OCI-LY7 (cell line): ENCODE data around the gene MAML3. TPM values are rescaled to one million over a fixed set of nuclear protein-coding genes. Genes with fewer than 3 reads are reported as not detected.

Experiments
- BruUV-seq: library from RNA; stranded (reverse); fragments of 400-500 nt; replicated peaks from 2 replicates; lab custom pipeline; 2021; lab: Mats Ljungman, UMichigan
- CTCF ChIA-PET: fragments of 300-600 bp; sonication (Branson Sonifier 250); formaldehyde crosslinking; loops from one replicate; lab custom pipeline; 2022; ENCODE audit warnings: antibody characterized with exemption; ENCODE audit not compliant: unreplicated experiment; lab: Charles Lee
- POLR2A ChIA-PET: fragments of 300-600 bp; sonication (Branson Sonifier 250); formaldehyde crosslinking; loops from one replicate; lab custom pipeline; 2022; ENCODE audit warnings: antibody characterized with exemption; lab: Charles Lee
- DNase-seq: peaks from one replicate; pipeline ENCODE4 v3.0.0-alpha.2; 2015; ENCODE audit warnings: low spot score
- H2AFZ ChIP-seq: fragments of 200-600 bp; sonication (generic), shearing (Covaris generic); 2 replicates; pipeline ENCODE4 v1.6.1; 2014; ENCODE audit warnings: mild to moderate bottlenecking, antibody characterized with exemption, low read length, moderate library complexity
- H3K27ac ChIP-seq: fragments of 200-600 bp; sonication (generic); 2 replicates; pipeline ENCODE4 v1.5.1; 2014; ENCODE audit warnings: mixed run types, low read depth, mild to moderate bottlenecking, moderate library complexity, low read length, inconsistent platforms; ENCODE audit not compliant: poor library complexity, severe bottlenecking
- H3K36me3 ChIP-seq: fragments of 200-600 bp; sonication (generic); 2 replicates; pipeline ENCODE4 v1.6.1; 2014; ENCODE audit warnings: mild to moderate bottlenecking, antibody characterized with exemption, low read length, moderate library complexity, mixed read lengths; ENCODE audit not compliant: insufficient read depth
- H3K4me1 ChIP-seq: fragments of 200-600 bp; sonication (generic); 2 replicates; pipeline ENCODE4 v1.5.1; 2014; ENCODE audit warnings: mild to moderate bottlenecking, low read length; ENCODE audit not compliant: insufficient read depth, poor library complexity, severe bottlenecking
- H3K4me2 ChIP-seq: fragments of 200-600 bp; sonication (generic); 2 replicates; pipeline ENCODE4 v1.6.1; 2014; ENCODE audit warnings: mild to moderate bottlenecking, low read length
- H3K4me3 ChIP-seq: fragments of 200-600 bp; sonication (generic); 2 replicates; pipeline ENCODE4 v1.5.1; 2014; ENCODE audit warnings: mild to moderate bottlenecking, low read depth, low read length; ENCODE audit not compliant: poor library complexity, severe bottlenecking
- H3K79me2 ChIP-seq: fragments of 200-600 bp; sonication (generic); 2 replicates; pipeline ENCODE4 v1.6.1; 2016; ENCODE audit warnings: low read depth, mild to moderate bottlenecking, low read length, moderate library complexity, mixed read lengths; ENCODE audit not compliant: insufficient read depth
- H3K9me2 ChIP-seq: fragments of 200-600 bp; sonication (generic); 2 replicates; pipeline ENCODE4 v1.6.1; 2016; ENCODE audit warnings: mild to moderate bottlenecking, low read length, mixed read lengths; ENCODE audit not compliant: insufficient read depth
- H3K9me3 ChIP-seq: fragments of 200-600 bp; sonication (generic); 2 replicates; pipeline ENCODE4 v1.6.1; 2014; ENCODE audit warnings: mild to moderate bottlenecking, mixed run types, low read length, mixed read lengths
- H4K20me1 ChIP-seq: fragments of 200-600 bp; sonication (generic); 2 replicates; pipeline ENCODE4 v1.6.1; 2014; ENCODE audit warnings: mild to moderate bottlenecking, antibody characterized with exemption, low read length, moderate library complexity, mixed read lengths; ENCODE audit not compliant: insufficient read depth
- EZH2phosphoT487 ChIP-seq: fragments of 200-600 bp; sonication (generic); IDR thresholded peaks from 2 replicates; pipeline ENCODE4 v1.6.1; 2018; ENCODE audit warnings: low read depth, borderline replicate concordance, mild to moderate bottlenecking, mixed run types, antibody characterized with exemption, low read length, moderate library complexity, mixed read lengths
- intact Hi-C: fragments of 100-400 bp; cut with micrococcal nuclease; formaldehyde crosslinking; loops from one replicate; pipeline ENCODE4 v1.10.0; 2022; ENCODE audit not compliant: unreplicated experiment
- total RNA-seq, 2 experiments: library from RNA; depleted of rRNA in 1 of 2; stranded (reverse); fragments of >200 nt in 1 of 2; shearing (Covaris generic) in 1 of 2; gene quantifications; 2 replicates each; pipeline ENCODE4 v1.2.3, GENCODE V29; 2014 to 2022
- TF ChIP-seq, protein P1 (sequence below): fragments of 200-600 bp; sonication (generic); conservative IDR thresholded peaks from 2 replicates; pipeline ENCODE4 v1.5.1; 2014; ENCODE audit warnings: mild to moderate bottlenecking, antibody characterized with exemption, low read length, moderate library complexity, mixed read lengths

The MAML3 gene
- total RNA-seq, 2 experiments from 2014 or later: 0.80 to 1.2 TPM

DNA sequence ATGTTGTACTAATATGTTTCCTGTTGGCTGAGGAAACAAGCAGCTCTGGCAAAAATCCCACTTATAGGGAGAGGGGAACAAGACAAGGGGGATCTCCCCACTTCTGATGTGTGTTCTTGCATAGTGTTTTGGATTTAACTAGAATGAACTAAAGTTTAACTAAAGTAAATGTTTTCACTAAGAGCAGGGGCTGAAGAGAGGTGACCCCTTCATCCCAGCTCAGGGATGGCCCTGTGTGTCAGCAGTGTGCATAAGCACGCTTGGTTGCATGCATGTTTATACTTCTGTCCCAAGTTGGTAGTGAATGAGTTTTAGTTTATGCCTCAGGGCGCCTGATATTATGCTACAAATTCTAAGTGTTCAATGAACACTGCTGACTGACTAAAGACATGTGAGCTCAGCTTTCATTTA, 319.0 kb downstream of the MAML3 start:
- CTCF ChIA-PET: no interaction called here
- Histone ChIP-seq H3K79me2 (no peaks in the 10 kb centered on the region), H4K20me1 (no peaks in the 10 kb centered on the region), H3K4me2 (no peak overlapping the region), H3K9me2 (no peaks in the 10 kb centered on the region), H3K36me3 (no peaks in the 10 kb centered on the region), H3K27ac (no peak overlapping the region), H3K4me3 (no peak overlapping the region), H3K9me3 (no peaks in the 10 kb centered on the region), H2AFZ (no peak overlapping the region), H3K4me1 (no peaks in the 10 kb centered on the region)
- intact Hi-C loops: no loop called here
- no peak for DNase-seq
- POLR2A ChIA-PET: no interaction called here
- BruUV-seq: no TSS peak
- TF ChIP-seq, protein P1, sequence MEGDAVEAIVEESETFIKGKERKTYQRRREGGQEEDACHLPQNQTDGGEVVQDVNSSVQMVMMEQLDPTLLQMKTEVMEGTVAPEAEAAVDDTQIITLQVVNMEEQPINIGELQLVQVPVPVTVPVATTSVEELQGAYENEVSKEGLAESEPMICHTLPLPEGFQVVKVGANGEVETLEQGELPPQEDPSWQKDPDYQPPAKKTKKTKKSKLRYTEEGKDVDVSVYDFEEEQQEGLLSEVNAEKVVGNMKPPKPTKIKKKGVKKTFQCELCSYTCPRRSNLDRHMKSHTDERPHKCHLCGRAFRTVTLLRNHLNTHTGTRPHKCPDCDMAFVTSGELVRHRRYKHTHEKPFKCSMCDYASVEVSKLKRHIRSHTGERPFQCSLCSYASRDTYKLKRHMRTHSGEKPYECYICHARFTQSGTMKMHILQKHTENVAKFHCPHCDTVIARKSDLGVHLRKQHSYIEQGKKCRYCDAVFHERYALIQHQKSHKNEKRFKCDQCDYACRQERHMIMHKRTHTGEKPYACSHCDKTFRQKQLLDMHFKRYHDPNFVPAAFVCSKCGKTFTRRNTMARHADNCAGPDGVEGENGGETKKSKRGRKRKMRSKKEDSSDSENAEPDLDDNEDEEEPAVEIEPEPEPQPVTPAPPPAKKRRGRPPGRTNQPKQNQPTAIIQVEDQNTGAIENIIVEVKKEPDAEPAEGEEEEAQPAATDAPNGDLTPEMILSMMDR: no peak
- TF ChIP-seq EZH2phosphoT487: no peak

DNA sequence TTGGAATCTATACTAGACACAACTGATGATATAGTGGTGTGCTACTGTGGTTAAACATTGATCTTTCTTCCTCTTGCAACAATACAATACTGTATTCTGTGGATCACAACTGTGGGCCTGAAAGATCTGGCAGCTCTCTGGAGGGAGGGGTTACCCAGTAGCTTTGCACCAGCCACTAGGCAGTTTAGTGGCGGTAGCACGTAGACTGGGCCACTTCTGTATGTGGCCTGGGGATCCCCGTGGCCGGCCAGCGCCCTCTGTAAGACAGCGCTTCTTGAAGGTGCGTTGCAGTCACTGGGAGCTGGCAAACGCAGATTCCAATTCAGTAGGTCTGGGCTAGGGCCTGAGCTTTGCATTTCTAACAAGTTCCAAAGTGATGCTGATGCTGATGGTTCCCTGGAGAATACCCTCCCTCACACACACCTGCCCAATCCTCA, 319.7 kb downstream of the MAML3 start:
- BruUV-seq: no TSS peak
- no peak overlapping the region for H3K27ac ChIP-seq
- H2AFZ ChIP-seq: no peak overlapping the region
- no peak overlapping the region for H3K4me2 ChIP-seq
- no peak for TF ChIP-seq EZH2phosphoT487
- TF ChIP-seq, protein P1: no peak
- no peaks in the 10 kb centered on the region for H3K79me2 ChIP-seq
- no peak overlapping the region for H3K4me3 ChIP-seq
- CTCF ChIA-PET: no interaction called here
- H4K20me1 ChIP-seq: no peaks in the 10 kb centered on the region
- POLR2A ChIA-PET: no interaction called here
- no peaks in the 10 kb centered on the region for H3K9me2 ChIP-seq
- intact Hi-C loops: no loop called here
- no peak for DNase-seq
- H3K36me3 ChIP-seq: no peaks in the 10 kb centered on the region
- H3K4me1 ChIP-seq: no peaks in the 10 kb centered on the region
- H3K9me3 ChIP-seq: no peaks in the 10 kb centered on the region

DNA sequence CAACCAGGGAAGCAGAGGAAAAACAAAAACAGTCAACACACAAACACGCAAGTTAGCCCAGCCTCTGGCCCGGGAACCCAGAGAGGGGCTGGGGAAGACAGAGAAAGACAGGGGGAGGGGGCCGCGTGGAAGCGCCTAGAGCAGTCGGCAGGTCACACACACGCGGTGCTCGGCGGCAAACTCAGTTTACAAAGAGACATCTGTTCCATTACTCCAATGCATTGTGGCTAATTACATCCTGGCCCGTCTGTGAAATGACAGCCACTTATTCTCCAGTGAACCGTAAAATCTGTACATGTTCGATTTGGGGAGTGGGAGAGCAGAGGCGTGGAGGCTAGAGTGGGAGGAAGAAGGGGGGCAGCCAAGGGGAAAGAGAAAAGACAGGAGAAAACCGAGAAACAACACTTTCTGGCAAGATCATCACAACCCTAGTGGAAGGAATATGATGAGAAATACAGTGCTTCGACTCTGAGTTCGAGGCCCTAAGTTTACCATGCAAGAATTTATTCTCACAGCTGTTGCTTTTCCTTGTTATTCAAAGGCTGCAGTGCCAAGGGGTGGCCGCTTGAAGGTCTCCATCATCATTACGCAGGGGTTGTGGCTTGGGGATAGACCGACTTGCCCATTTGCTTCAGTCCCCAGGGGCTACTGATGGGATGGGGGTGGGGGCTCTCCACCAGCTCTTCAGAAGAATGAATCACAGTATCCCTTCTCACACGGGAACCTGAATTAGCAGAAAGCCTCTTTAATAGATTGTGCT, 320.7 kb downstream of the MAML3 start:
- Histone ChIP-seq H3K9me2 (no peaks in the 10 kb centered on the region), H3K36me3 (no peaks in the 10 kb centered on the region), H2AFZ (no peak overlapping the region), H3K79me2 (no peaks in the 10 kb centered on the region), H4K20me1 (no peaks in the 10 kb centered on the region), H3K4me1 (no peaks in the 10 kb centered on the region), H3K4me2 (no peak overlapping the region), H3K27ac (no peak overlapping the region), H3K9me3 (no peaks in the 10 kb centered on the region), H3K4me3 (no peak overlapping the region)
- CTCF ChIA-PET: no interaction called here
- intact Hi-C loops: no loop called here
- no peak for DNase-seq
- no TSS peak for BruUV-seq
- TF ChIP-seq, protein P1: no peak
- no peak for TF ChIP-seq EZH2phosphoT487
- POLR2A ChIA-PET: no interaction called here
